HFFc6 (cell line): ENCODE results near the gene PDZD2. TPM values are rescaled to one million over a fixed set of nuclear protein-coding genes. Genes with fewer than 3 reads are reported as not detected.

Experiments used
- DNase-seq: peaks from one replicate; pipeline ENCODE4 v3.0.0-alpha.2; 2018
- H3K27ac Mint-ChIP-seq: 2 replicates; pipeline ENCODE4 v1.8.0; 2020; ENCODE audit warnings: mild to moderate bottlenecking, mixed read lengths
- H3K27me3 Mint-ChIP-seq: 2 replicates; pipeline ENCODE4 v1.8.0; 2021; ENCODE audit warnings: mild to moderate bottlenecking, moderate library complexity, mixed read lengths; ENCODE audit not compliant: insufficient read depth
- H3K36me3 Mint-ChIP-seq: 2 replicates; pipeline ENCODE4 v1.8.0; 2021; ENCODE audit warnings: low read depth, mixed read lengths
- H3K4me1 Mint-ChIP-seq: 2 replicates; pipeline ENCODE4 v1.8.0; 2020; ENCODE audit warnings: low read depth, mixed read lengths
- H3K4me3 Mint-ChIP-seq: 2 replicates; pipeline ENCODE4 v1.8.0; 2020; ENCODE audit warnings: mild to moderate bottlenecking, moderate library complexity, mixed read lengths
- H3K9me3 Mint-ChIP-seq: 2 replicates; pipeline ENCODE4 v1.8.0; 2020; ENCODE audit warnings: mild to moderate bottlenecking, mixed read lengths
- CTCF ChIP-seq: fragments of 200-600 bp; sonication (generic); IDR thresholded peaks from 2 replicates; pipeline ENCODE4 v1.5.0; 2021; ENCODE audit warnings: antibody characterized with exemption, mild to moderate bottlenecking
- microRNA-seq: library from miRNA; unstranded; fragments of <30 nt; microRNA quantifications from one replicate; pipeline ENCODE4, GENCODE V29; 2019
- total RNA-seq, 6 experiments: library from RNA; stranded (reverse); fragmentation: NEBNext Ultra II Directional; extraction: Animal tissue kit (Norgen Biotek cat#: 25700); gene quantifications; 2 replicates in 1 of 6; 3 replicates in 5 of 6; pipeline ENCODE4 v1.2.3, GENCODE V29; 2021

Gene PDZD2
- total RNA-seq, 6 experiments from 2014 or later: 0.02 to 0.12 (median 0.09) TPM

GRCh38 chr5:32157078-32157477 is 518.1 kb downstream of the PDZD2 start:
- H3K4me1 Mint-ChIP-seq: peaks cover 28% of the 10 kb centered on the region
- no peak for DNase-seq
- peaks cover 14% of the 10 kb centered on the region for H3K36me3 Mint-ChIP-seq
- no peaks in the 10 kb centered on the region for H3K9me3 Mint-ChIP-seq
- no peak overlapping the region for H3K27ac Mint-ChIP-seq
- H3K27me3 Mint-ChIP-seq: peaks cover 2% of the 10 kb centered on the region; the same call in 1 of the 2 replicates
- H3K4me3 Mint-ChIP-seq: no peak overlapping the region
- TF ChIP-seq CTCF: no peak

GRCh38 chr5:32158679-32158975 is 519.7 kb downstream of the PDZD2 start:
- Mint-ChIP-seq H3K9me3 (no peaks in the 10 kb centered on the region), H3K4me3 (no peak overlapping the region), H3K27me3 (peaks cover 2% of the 10 kb centered on the region; the same call in 1 of the 2 replicates), H3K36me3 (peaks cover 14% of the 10 kb centered on the region), H3K27ac (no peak overlapping the region), H3K4me1 (peaks cover 18% of the 10 kb centered on the region)
- no peak for DNase-seq
- no peak for TF ChIP-seq CTCF

- Mint-ChIP-seq H3K36me3 (peaks cover 16% of the 10 kb centered on the region), H3K4me3 (no peak overlapping the region), H3K9me3 (no peaks in the 10 kb centered on the region), H3K27me3 (peaks cover 2% of the 10 kb centered on the region; the same call in 1 of the 2 replicates), H3K4me1 (peaks cover 16% of the 10 kb centered on the region), H3K27ac (no peak overlapping the region)
- DNase-seq: no peak
- TF ChIP-seq CTCF: no peak
Measured at GRCh38 chr5:32159328-32160072, 520.6 kb downstream of the PDZD2 start.

- Mint-ChIP-seq H3K9me3 (no peaks in the 10 kb centered on the region), H3K4me1 (peaks cover 13% of the 10 kb centered on the region), H3K4me3 (no peak overlapping the region), H3K27me3 (peaks cover 2% of the 10 kb centered on the region; the same call in 1 of the 2 replicates), H3K36me3 (peaks cover 16% of the 10 kb centered on the region), H3K27ac (no peak overlapping the region)
- no peak for DNase-seq
- no peak for TF ChIP-seq CTCF
Measured at GRCh38 chr5:32160228-32160627, 521.3 kb downstream of the PDZD2 start.

Small RNA genes within 50 kb of the gene (microRNA-seq; reads per million reads assigned to microRNA genes)
- gene MIR4279: not detected

Other genes with a start within 250 kb of the PDZD2 start
- 10 to 100 TPM; 67.5 to 77.0 (median 69.6) TPM for gene DROSHA, start 107.0 kb upstream of the PDZD2 start, total RNA-seq
- gene C5orf22, start 106.8 kb upstream of the PDZD2 start, total RNA-seq: 10 to 100 TPM; 18.7 to 23.7 (median 20.6) TPM